GM12801 (cell line): ENCODE measurements around the gene SORCS2.

ENCODE experiments used
- CTCF ChIP-seq: IDR thresholded peaks from one replicate; pipeline ENCODE4 v1.5.1; 2011; ENCODE audit warnings: control low read depth; ENCODE audit not compliant: insufficient read length; ENCODE audit errors: extremely low read depth

Gene SORCS2

GRCh38 chr4:7156761-7157488 is 35.4 kb upstream of the SORCS2 start:
- TF ChIP-seq CTCF, result no peak

GRCh38 chr4:7157666-7158065 is 34.7 kb upstream of the SORCS2 start:
- TF ChIP-seq CTCF, result no peak

GRCh38 chr4:7158081-7158750 is 34.1 kb upstream of the SORCS2 start:
- TF ChIP-seq CTCF, result no peak

GRCh38 chr4:7158991-7159390 is 33.3 kb upstream of the SORCS2 start:
- no peak for TF ChIP-seq CTCF

GRCh38 chr4:7159923-7160322 is 32.4 kb upstream of the SORCS2 start:
- TF ChIP-seq CTCF, result no peak

- no peak for TF ChIP-seq CTCF
These were observed 31.9 kb upstream of the SORCS2 start for GRCh38 chr4:7160439-7160838.

- no peak for TF ChIP-seq CTCF
These were observed 31.3 kb upstream of the SORCS2 start for GRCh38 chr4:7160951-7161440.
